NCI-H2029 (cell line): ENCODE results near the gene GPC6.

Experiments
- DNase-seq: peaks from one replicate; lab custom pipeline; 2025; lab: John Stamatoyannopoulos, UW

GPC6 gene

DNA sequence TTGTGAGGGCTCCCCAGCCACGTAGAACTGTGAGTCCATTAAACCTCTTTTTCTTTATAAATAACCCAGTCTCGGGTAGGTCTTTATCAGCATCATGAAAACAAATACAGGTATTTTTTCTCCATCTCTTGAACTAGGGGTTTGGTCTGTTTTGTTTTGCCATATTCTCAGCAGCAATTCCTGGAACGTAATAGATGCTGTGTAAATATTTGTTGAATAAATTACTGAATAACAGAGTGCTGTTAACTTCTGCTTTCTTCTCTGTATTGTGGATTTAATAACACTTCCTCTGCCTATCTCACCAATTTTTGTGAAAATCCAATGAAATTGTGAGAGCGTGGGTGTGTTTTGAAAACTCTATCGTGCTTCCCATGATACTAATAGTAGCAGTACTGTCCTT is 823.4 kb downstream of the GPC6 start:
- no peak for DNase-seq

DNA sequence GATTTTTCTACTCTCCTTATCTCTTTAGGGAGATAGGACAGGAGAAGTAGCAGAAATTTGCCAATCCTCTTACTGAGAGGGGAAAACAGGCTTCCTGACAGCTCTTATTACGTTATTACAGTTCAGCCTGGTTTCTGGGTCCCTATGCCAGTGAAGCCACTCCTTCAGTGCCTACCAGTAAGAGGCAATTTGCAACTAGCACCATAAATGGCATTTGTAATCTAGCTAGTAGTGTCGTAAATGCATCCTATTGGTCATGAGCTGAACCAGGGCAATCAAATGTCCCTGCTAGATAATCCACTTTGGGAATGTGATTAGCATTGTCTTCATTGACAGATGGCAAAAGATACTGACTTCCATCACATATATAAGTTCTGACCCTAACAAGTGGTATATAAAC is 824.1 kb downstream of the GPC6 start:
- no peak for DNase-seq

DNA sequence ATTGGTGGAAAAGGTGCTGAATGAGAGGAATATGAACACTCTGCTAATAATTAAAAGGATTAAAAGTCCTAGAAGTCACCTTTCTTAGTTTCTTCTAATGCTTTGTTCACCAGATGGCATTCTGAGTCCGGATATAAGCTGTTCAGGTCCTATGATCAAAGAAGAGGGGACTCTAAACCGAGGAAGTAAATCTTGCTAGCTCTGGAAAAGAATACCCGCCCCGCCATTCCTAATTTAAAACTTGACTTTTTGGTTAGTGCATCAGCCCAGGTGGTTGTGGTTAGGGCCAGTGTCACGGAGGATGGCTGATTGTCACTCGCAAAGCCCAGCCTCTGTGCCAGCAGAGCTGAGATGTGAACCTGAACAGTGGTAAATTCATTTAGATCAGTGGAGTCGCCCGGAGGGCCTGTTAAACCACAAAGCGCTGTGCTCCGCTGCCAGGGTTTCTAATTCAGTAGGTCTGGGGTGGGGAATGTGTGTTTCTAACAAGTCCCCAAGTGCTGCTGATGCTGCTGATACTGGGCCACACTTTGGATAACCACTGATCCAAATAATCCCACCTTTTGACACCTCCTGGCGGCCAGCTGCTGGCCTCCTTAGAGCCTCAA is 827.5 kb downstream of the GPC6 start:
- no peak for DNase-seq

DNA sequence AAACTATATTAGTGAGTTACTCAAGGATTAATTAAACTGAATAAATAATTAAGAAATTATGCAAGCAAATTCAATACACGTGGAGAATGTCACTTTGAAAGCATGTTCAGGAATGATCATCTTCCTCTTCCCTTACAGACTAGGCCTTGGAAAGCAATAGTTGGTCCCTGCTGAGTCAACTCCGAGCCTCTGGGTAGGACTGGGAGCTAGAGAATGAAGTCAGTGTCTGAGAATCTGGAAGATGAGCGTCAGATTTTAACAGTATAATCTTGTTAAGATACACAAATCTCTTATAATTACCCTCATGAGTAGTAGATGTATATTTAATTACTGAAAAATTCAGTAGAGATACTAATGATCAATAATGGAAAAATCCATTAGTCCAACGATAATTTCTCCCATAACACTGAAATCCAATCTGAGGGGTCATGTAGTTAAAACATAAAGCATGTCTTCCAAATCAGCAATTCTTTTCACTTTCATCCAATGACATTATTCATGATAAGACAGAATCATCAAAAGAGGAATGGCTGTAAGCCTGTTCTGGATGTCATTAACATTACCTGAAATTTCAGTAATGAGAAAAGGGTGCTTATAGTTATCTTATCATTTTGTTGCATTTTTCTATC is 829.9 kb downstream of the GPC6 start:
- no peak for DNase-seq

DNA sequence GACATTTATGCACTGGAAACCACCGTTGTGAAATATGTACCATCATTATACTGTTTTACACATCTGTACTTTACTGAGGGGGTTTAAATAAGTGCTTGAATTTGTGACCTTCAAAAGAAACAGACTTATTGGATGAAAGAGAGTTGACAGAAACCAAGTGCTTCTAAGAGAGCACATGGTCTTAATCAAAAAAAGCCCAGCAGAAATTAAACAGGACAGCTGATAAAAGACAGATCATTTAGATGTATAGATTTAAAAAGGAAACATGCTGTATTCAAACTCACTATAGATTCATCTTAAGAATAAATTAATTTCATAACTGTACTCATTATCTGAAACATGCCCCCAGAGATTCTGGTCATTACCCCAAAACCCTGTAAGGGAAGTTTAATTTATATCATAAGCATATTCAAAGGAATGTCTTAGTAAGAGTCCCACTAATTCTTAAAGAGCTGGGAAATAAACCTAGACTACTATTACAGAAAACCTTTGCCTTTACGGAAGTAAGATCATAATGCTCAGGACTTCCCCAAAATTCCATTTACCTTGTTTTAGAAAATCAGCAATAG is 831.1 kb downstream of the GPC6 start:
- DNase-seq, result no peak

DNA sequence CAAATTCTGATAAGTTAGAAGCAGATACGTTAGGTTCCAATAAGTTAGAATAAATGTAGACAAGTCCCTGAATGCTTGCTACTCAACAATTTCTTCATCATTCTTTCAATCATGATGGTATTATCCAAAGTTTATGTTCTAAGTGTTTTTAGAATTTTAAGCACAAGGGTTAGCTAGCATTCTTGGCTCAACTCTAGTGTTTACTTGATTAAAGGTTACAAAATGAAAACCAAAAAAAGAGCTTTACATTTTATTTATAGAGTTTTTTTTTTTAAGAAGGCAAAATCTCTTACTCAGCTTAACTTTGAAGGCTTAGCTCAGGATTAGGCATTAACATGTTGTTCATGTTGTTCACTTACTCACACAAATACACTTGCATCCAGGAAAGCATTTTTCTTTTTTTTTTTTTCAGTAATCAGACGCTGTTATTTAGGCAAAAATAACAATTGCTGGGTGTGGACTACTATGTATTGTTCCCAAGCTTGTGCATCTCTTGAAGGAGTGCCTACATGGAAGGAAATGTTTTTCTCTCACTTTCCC is 832.3 kb downstream of the GPC6 start:
- DNase-seq, result no peak

DNA sequence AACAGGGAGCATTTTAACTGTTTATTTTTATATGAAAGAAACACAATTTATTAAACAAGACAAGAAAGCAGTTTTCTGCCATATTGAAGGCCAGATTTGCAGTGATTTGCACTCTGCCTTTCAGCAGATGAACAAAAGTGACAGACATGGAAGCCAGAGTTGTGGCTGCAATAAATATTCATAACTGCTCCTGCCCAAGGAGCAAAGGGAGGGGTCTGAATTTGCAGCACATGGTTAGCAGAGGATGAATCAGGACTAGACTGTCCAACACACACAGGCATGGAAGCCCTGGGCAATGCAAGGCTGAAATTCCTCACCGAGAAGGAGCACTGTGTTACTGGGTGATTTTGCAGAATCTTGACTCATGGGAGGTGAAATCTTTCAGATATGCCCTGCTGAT is 834.7 kb downstream of the GPC6 start:
- no peak for DNase-seq

DNA sequence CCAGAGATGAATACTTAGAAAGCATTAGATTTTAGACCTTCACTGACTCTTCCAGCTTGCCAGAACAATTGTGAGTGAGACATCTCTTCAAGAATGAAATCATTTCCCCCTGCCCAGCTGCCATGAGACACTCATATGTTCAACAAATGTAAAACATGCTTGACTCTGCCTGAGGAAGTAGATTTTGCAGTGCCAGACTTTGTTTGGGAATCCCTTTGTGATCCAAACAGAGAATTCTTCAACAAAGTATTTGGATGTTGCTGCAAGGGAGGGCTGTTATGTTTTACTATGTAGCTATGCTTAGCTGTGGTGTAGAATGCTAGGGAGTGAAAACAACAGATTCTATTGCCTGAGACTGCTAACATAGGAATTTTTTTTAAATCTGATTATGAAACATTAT is 836.5 kb downstream of the GPC6 start:
- DNase-seq, result no peak

DNA sequence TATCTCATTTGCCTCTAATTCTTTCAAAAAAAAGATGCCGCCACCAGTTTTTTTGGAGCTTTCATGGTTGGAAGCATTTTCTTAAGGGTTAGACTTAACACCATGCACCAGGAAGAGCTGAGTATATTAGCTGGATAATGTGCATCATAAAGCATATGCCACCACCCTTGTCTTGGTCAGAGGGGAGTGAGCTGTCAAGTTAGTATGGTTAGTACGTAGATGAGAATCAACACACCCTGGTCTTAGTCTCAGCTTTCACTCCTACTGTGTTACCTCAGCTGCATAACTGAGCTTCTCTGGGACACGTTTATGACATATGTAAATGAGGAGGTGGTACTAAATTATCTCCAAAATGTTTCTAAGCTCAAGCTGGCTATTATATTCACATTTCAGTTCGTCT is 837.2 kb downstream of the GPC6 start:
- no peak for DNase-seq

DNA sequence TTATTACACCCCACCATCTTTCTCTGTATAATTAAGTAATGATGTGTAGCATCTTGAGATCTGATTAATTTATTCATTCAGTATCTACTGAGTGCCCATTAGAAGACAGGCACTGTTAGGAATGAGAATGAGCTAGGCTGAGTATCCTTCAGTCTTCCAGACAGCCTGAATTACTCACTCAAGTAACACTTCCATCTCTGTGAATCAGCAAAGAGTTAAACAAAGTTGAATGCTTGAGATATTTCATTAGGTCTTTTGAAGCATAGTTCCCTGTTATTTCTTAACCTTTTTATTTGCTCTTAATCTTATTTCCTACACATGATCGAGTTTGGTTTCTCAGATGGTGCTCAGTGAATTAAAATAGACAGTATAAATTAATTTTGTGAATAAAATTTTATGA is 839.1 kb downstream of the GPC6 start:
- no peak for DNase-seq

DNA sequence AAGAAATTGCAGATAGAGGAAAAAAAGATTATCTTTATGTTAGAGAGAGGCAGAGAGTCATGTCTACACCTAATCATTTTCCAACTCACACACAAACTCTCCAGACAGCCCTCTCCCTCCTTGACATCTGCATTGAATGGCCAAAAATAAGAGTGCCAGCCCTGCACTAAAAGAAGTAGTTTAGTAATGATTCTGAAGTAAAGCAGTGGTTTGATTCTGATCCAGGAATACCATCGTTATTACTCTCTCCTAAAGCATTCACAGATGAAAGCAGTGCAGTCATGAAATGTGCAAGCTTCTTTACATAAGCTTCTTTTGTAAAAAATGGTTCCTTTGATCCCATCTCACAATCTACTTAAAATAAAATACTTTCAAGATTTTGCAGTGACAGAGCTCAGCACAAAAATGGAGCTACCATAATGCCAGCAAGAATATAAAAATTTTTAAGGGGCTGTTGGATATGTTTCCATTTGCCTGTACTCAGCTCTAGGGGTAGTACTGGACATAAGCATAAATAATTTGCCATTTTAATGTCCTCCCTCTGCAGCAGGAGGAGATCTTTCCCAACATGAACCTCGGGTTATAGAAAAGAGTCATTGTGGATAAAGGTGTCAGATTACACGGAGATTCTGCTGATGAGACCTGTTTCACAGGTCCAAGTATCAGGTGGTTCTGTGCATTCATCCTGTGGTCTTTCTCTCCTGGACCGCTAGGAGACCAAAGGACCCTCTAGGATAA is 846.6 kb downstream of the GPC6 start:
- DNase-seq, result peak; percentile 1

DNA sequence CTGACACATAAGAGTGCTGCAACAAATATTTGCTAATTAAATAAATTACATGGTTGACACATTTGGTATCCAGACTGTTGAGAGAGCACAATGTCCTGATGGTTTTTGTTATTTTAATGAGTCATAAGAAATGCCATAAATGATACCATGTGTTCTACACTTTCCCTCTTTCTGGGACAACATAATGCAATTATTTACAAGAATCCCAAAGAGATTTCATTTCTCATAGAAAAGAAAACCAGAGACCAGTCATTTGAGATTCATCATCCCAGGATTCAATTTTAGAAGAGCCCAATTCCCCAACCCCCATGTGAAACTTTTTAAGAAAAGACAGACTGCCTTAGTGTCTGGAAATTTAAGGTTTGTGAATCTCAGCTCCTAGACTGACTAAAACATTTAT is 853.3 kb downstream of the GPC6 start:
- no peak for DNase-seq

DNA sequence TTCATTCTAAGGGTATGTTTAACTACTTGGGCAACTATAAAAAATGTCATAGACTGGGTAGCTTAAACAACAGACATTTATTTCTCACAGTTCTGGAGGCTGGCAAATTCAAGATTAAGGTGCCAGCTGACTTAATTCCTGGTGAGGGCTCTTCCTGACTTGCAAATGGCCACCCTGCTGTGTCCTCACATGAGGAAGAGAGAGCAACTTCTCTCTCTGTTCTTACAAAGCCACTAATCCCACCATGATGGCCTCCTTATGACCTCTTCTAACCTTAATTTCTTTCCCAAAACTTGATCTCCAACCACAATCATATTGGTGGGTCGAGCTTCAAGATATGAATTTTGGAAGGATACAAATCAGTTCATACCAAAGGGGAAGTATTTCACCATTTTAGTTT is 853.9 kb downstream of the GPC6 start:
- DNase-seq, result no peak

DNA sequence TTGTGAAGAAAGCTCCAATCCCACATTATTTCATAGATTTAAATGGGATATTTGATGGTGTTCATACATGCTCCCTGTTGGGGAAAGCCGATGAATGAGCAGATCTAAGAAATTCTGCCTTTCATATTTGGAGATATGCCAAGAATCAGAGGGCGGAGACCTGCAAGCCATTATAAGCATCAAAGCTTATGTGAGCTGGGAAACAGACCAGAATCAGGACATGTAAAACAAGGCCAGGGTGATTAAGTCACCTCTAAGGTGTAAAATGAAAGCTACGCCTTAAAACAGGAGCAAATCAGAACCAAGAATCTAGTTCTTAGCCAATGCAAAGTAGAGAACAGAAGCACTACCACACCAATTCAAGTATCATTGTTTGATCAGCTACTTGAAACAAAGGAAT is 860.5 kb downstream of the GPC6 start:
- DNase-seq, result no peak

DNA sequence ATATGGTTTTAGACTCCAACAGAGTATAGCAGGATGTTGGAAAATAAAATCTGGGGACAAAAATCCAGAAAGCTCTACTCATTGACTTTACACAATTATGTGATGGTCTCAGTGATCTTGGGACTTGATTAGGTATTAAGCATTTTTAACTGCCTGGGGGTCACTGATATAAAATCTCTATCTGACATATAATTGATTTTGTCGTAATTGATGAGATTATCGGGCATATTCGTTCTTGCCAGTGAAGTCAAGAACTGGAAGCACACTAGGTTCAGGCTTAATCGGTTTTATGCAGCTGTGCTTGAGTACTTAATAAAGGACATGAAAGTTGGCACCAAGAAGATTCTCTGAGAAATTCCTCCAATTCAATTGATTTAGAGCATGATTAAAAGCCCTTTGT is 862.1 kb downstream of the GPC6 start:
- no peak for DNase-seq

DNA sequence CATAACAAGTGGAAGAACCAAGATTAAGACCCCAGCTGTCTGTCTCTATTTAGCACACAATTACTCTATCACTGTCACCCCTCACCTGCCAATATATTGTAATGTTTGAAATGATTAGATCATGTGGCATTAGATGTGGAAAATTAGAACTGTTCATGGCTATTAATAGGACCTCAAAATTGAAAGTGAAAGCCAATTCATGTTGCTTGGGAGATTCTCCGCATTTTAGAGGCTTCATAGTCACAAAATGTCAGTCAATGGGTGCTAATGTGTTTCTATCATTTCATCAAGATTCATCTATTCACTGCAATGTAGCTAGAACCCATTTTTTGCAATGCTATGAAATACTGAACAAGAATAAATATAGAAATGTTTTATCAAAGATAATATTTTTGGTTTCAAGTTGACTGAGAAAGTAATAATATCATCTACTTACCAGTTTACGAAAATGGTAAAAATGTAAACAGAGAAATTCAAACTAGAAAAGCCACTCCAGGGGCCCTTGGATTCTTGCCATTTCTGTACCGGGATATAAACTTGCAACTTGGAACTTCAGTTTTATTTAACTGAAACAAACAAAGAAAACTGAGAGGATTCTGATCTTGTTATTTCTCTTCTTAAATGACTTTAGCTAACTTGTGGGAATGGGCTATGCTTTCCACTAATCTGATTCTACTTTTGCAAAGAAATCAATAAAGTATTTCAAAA is 864.3 kb downstream of the GPC6 start:
- DNase-seq, result no peak

DNA sequence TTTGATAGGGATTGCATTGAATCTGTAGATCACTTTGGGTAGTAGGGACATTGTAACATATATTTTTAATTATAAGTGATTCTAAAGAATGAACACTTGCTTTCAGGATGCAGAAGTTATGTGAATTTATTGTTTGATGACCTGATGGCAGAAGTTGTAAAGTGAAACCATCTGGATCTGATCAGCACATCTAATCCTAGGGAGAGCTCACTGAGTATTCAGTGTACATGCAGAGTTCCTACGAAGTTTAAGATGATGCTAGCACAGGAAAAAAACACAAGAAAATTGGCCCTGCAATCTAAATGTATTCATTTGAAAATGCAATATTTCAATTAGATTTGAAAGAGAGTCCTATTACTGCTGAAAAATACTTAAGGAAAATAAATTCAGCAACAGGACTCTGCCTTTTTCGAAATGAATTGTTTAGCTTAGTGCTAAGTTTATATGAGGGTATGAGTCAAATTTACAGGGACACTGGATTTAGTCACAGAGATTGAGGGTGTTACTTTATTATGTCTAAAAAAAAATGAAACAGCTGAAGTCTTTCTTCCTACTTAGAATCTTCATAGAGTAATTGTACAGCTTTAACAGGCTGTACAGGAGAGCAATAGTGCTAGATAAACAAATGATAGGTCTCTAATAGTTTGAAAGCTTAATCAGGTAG is 867.2 kb downstream of the GPC6 start:
- no peak for DNase-seq

DNA sequence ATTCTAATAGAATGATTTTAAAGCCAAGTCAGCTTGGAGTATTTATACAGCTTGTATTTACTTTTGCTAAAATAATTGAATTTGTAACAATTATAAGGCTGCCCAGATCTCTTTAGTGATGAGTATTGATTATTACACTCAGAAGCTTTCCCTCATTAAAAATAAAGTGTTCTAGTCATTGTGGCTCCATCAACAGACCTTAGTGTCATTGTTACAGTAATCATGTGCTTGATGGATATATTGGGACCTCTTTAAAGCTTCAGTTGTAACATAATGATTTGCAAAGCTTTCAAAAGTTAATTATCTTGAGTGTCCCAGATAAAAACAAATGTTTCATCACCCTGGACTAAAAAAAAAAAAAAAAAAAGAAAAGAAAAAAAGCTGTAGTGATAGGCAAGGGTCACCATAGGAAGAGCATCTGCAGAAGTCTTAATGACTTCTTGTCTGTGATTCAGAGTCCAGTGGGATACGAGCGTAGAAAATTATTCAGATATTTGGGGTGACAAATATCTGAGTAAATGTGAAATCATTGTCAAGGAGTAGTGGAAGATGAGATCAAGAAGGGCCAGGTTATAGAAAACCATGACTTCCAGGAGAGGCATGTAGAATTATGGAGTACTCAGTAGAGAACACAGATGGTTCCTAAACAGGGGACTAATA is 883.2 kb downstream of the GPC6 start:
- DNase-seq, result no peak

DNA sequence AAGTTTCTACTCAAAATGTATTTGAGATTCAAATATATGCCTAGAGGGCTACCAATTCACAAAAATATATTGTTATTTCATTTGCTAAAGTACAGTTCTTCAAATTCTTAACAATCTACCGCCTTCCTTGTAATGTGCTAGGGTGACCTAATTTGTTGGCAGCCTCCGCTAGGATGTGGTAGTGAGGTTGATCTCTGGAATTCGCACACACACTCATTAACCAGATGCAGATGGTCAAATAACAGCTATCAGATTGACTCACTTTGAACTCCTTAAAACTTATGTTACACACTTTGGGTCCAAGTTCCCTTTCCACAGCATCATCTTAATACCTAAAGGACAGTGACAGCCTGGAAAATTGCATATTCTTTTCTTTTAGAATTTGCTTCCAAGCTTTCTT is 885.6 kb downstream of the GPC6 start:
- no peak for DNase-seq

DNA sequence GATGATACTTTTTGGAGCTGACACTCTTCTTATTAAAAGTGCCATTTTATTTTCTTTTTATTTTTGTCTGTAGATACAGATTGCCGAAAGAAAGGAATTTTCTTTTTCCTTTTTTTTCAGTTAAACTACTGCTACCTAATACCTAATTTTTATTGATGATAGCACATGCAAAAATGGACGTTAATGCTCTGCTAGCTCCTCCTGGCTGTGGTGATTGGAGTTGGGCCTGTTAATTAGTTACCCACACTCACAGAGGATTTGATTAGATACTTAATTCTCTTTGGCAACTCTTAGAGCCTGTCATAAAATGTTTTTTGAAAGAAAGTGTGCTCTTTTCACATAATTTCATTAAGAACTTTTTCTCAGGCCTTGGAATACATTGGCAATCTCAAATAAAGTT is 886.1 kb downstream of the GPC6 start:
- no peak for DNase-seq

DNA sequence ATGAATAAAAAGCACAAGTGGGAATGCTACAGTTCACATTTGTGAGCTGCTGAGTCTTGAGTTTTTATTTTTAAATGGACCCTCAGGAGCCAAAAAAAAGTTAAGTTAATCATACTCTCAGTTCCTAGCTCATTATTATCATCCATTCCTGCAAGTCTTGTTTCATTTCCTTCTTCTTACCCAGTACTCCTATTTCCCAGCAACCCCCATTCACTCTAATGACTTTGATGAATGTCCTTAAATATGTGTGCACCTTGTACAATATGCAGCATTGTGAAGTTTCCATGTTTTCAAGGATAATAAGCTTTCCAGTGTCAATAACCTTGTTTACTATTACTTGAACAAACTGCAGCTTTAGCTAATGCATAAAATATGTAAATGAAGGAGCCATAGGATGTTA is 886.6 kb downstream of the GPC6 start:
- no peak for DNase-seq
